CD4-positive, alpha-beta memory T cell (primary cell): ENCODE measurements around the gene ZNF423. TPM values are rescaled to one million over a fixed set of nuclear protein-coding genes. Genes with fewer than 3 reads are reported as not detected.
"Not testable (repeated sequence)": the region's sequence is repeated elsewhere in the genome, so short reads cannot be mapped to it uniquely, and the experiment has no call there.

Experiments
- CTCF ChIA-PET: fragments of 350-600 bp; sonication (Branson Sonifier 250); formaldehyde crosslinking; loops from one replicate; lab custom pipeline; 2021; ENCODE audit warnings: inconsistent platforms; ENCODE audit not compliant: partially characterized antibody; lab: Charles Lee
- POLR2A ChIA-PET: fragments of 350-600 bp; sonication (Branson Sonifier 250); formaldehyde crosslinking; loops from one replicate; lab custom pipeline; 2021; ENCODE audit not compliant: partially characterized antibody; lab: Charles Lee
- DNase-seq, 5 donors: peaks; one replicate each; pipeline versions ENCODE4 v3.0.0 to v3.0.0-alpha.2; 2020 to 2022; ENCODE audit warnings: mixed read lengths in 1 of 5
- H3K27ac ChIP-seq: one replicate; pipeline ENCODE4 v1.7.0; 2013; ENCODE audit warnings: low read depth, low read length
- H3K27me3 ChIP-seq: 2 replicates; pipeline ENCODE4 v1.7.0; 2013; ENCODE audit warnings: mild to moderate bottlenecking, low read length, moderate library complexity; ENCODE audit not compliant: insufficient read depth
- H3K36me3 ChIP-seq: 2 replicates; pipeline ENCODE4 v1.7.0; 2013; ENCODE audit warnings: mild to moderate bottlenecking, low read length, moderate library complexity; ENCODE audit not compliant: insufficient read depth
- H3K4me1 ChIP-seq: 2 replicates; pipeline ENCODE4 v1.7.0; 2013; ENCODE audit warnings: mild to moderate bottlenecking, low read length, moderate library complexity; ENCODE audit not compliant: insufficient read depth
- H3K4me3 ChIP-seq, 2 donors: one replicate each; pipeline ENCODE4 v1.7.0; 2013; ENCODE audit warnings: low read length in 2 of 2, mild to moderate bottlenecking in 1 of 2
- H3K9me3 ChIP-seq, 2 donors: one replicate each; pipeline ENCODE4 v1.7.0; 2013; ENCODE audit warnings: low read length in 2 of 2, control low read depth in 1 of 2; ENCODE audit not compliant: control insufficient read depth in 1 of 2
- H3K27ac Mint-ChIP-seq, 7 donors: one replicate each; pipeline ENCODE4 v1.8.0; 2020 to 2021; ENCODE audit warnings: mixed read lengths in 7 of 7, mild to moderate bottlenecking in 6 of 7, inconsistent platforms in 3 of 7, moderate library complexity in 3 of 7
- H3K27me3 Mint-ChIP-seq, 2 donors: one replicate each; pipeline ENCODE4 v1.8.0; 2020 to 2021; ENCODE audit warnings: mixed read lengths in 2 of 2
- H3K36me3 Mint-ChIP-seq, 2 donors: one replicate each; pipeline ENCODE4 v1.8.0; 2020 to 2021; ENCODE audit warnings: mixed read lengths in 2 of 2, inconsistent platforms in 1 of 2, mild to moderate bottlenecking in 1 of 2
- H3K4me1 Mint-ChIP-seq, 4 donors: one replicate each; pipeline ENCODE4 v1.8.0; 2020 to 2021; ENCODE audit warnings: mixed read lengths in 4 of 4, mild to moderate bottlenecking in 1 of 4
- H3K4me3 Mint-ChIP-seq, 8 donors: one replicate each; pipeline ENCODE4 v1.8.0; 2020 to 2021; ENCODE audit warnings: mixed read lengths in 8 of 8, mild to moderate bottlenecking in 7 of 8, moderate library complexity in 6 of 8, inconsistent platforms in 3 of 8
- H3K9me3 Mint-ChIP-seq, 8 donors: one replicate each; pipeline ENCODE4 v1.8.0; 2020 to 2021; ENCODE audit warnings: mixed read lengths in 8 of 8, mild to moderate bottlenecking in 5 of 8, inconsistent platforms in 3 of 8, moderate library complexity in 1 of 8
- intact Hi-C: fragments of 100-400 bp; cut with micrococcal nuclease; formaldehyde crosslinking; loops from one replicate; pipeline ENCODE4 v1.15.1; 2023
- polyA plus RNA-seq, 2 donors: library from polyadenylated mRNA; unstranded; fragments of 300-500 nt; fragmentation: Illumina TruSeq; gene quantifications; one replicate each; pipeline ENCODE4 v1.2.3, GENCODE V29; 2021
- total RNA-seq, 2 experiments: library from RNA; stranded (reverse); gene quantifications; one replicate each; pipeline ENCODE4 v1.2.3, GENCODE V29; 2021

The ZNF423 gene
- total and polyA plus RNA-seq, 4 experiments from 2014 or later: not detected

DNA sequence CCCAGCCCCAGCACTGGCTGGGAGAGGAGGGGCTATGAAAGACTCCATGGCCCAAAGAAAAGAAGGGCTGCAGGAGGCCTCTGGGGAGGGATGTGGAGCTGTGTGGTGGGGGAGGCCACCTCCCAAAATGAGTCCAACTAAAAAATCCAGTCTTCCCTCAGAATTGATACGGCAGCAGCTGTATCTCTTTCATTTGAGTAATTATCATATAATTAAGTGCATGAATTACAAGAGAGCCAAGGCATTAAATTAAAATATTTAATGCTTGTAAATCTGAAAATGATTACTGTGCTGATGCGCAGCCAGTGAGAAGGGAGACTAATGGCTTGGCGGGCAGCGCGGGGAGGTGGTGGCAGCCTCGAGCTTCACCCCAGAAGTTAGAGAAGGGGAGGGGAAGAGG, 289.5 kb downstream of the ZNF423 start:
- Mint-ChIP-seq H3K4me1 (no peaks in the 10 kb centered on the region), H3K27ac (no peak overlapping the region), H3K36me3 (no peaks in the 10 kb centered on the region), H3K9me3 (peaks cover 0 to 4% (median 0%) of the 10 kb centered on the region in 8 donors), H3K4me3 (no peak overlapping the region), H3K27me3 (no peaks in the 10 kb centered on the region)
- intact Hi-C loops: no loop called here
- no peak overlapping the region for H3K27ac ChIP-seq
- no peak overlapping the region for H3K4me3 ChIP-seq
- no peaks in the 10 kb centered on the region for H3K36me3 ChIP-seq
- CTCF ChIA-PET: no interaction called here
- POLR2A ChIA-PET: no interaction called here
- H3K4me1 ChIP-seq: no peaks in the 10 kb centered on the region
- DNase-seq: no peak
- no peaks in the 10 kb centered on the region for H3K9me3 ChIP-seq
- no peaks in the 10 kb centered on the region for H3K27me3 ChIP-seq

DNA sequence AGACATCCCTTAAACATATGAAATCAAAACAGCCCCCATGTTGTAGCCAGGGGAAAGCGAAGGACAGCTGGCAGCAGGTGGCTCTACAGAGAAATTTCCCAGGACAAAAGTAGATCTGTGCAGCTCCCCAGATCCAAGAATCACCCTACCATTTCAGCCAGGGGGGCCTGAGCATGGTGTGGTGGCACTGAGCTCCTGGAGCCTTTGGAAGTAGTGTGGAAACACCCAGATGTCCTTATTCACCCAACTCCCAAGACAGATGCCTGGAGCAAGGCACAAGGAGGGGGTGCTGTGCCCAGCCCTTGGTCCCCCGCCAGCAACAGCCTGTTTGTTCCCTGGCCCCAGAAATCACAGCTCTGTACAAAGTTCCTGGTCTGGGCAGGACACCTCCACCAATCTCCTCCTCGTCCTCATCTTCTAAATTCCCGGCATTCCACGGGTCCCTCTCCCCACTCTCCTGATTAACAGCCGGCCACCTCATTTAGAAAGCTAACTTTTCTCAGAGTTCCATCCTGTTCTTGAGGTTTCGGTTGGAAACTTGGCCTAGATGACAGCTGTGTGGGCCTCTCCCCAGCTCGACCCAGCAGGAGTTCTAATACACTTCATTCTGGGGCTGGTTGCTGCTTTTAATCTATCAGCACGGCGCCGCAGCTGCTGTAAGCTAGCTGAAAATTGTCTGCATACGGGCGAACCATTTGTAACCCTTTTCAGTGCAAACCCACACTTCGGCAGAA, 291.2 kb downstream of the ZNF423 start:
- no peaks in the 10 kb centered on the region for H3K27me3 ChIP-seq
- no peak overlapping the region for H3K27ac Mint-ChIP-seq
- H3K9me3 Mint-ChIP-seq: peaks cover 0 to 4% (median 0%) of the 10 kb centered on the region in 8 donors
- ChIA-PET CTCF (no interaction called here), POLR2A (no interaction called here)
- no peaks in the 10 kb centered on the region for H3K4me1 Mint-ChIP-seq
- DNase-seq: no peak
- no peaks in the 10 kb centered on the region for H3K36me3 ChIP-seq
- intact Hi-C loops: no loop called here
- no peaks in the 10 kb centered on the region for H3K4me1 ChIP-seq
- H3K27me3 Mint-ChIP-seq: no peaks in the 10 kb centered on the region
- H3K4me3 Mint-ChIP-seq: no peak overlapping the region
- no peak overlapping the region for H3K27ac ChIP-seq
- no peaks in the 10 kb centered on the region for H3K9me3 ChIP-seq
- no peaks in the 10 kb centered on the region for H3K36me3 Mint-ChIP-seq
- no peak overlapping the region for H3K4me3 ChIP-seq

DNA sequence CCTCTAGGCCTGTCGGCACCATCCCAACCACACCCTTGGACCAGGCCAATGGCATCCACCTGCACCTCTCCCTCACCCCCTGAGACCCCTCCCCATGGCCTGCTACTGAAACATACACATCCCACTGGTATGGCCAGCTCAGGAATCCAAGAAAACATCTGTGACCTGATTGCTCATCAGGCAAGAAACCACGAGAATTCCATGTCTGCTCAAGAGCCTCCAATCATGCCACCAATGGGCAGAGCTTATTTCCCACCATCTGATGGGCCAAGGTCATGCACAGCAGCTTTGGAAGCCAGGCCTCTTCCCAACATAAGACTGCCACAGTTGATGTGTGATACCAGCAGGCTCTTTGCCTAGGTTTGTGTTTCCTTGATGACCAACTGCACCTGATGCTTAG, 292.2 kb downstream of the ZNF423 start:
- POLR2A ChIA-PET: no interaction called here
- Mint-ChIP-seq H3K36me3 (no peaks in the 10 kb centered on the region), H3K4me3 (no peak overlapping the region), H3K9me3 (peaks cover 0 to 4% (median 0%) of the 10 kb centered on the region in 8 donors), H3K4me1 (no peaks in the 10 kb centered on the region), H3K27ac (no peak overlapping the region), H3K27me3 (no peaks in the 10 kb centered on the region)
- CTCF ChIA-PET: no interaction called here
- no peak for DNase-seq
- H3K9me3 ChIP-seq: no peaks in the 10 kb centered on the region
- intact Hi-C loops: no loop called here
- H3K27ac ChIP-seq: no peak overlapping the region
- no peaks in the 10 kb centered on the region for H3K27me3 ChIP-seq
- H3K4me1 ChIP-seq: no peaks in the 10 kb centered on the region
- no peaks in the 10 kb centered on the region for H3K36me3 ChIP-seq
- H3K4me3 ChIP-seq: no peak overlapping the region

DNA sequence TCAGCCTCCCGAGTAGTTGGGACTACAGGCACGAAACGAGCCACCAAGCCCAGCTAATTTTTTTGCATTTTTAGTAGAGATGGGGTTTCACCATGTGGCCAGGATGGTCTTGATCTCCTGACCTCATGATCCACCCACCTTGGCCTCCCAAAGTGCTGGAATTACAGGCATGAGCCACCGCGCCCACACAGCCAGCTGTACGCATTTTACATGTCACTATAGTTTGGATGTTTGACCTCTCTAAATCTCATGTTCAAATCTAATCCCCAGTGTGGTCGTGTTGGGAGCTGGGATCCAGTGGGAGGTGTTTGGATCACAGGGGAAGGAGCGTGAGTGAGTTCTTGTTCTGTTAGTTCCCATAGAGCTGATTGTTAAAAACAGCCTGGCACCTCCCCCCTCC, 293.0 kb downstream of the ZNF423 start:
- POLR2A ChIA-PET, H3K9me3 ChIP-seq: not testable (repeated sequence)

DNA sequence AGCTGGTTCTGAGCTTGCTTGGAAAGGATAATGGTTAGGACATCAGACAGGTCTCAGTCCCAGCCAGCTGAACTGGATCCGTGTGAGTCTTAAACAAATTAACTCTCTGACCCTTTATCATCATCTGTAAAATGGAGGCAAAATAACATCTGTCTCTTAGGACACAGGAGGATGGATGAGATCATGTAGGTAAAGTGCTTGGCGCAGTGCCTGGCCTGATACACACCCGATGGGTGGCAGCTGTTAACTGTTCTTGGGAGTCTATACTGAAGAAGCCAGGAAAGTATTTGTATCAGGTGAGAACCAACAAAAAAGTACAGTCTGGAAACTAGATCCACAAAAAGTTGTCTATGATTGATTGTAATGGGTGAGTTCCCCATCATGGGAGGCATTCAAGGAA, 293.7 kb downstream of the ZNF423 start:
- H3K36me3 Mint-ChIP-seq: no peaks in the 10 kb centered on the region
- Histone ChIP-seq H3K4me3 (no peak overlapping the region), H3K27me3 (no peaks in the 10 kb centered on the region), H3K9me3 (no peaks in the 10 kb centered on the region), H3K27ac (no peak overlapping the region), H3K36me3 (no peaks in the 10 kb centered on the region), H3K4me1 (no peaks in the 10 kb centered on the region)
- CTCF ChIA-PET: no interaction called here
- H3K27me3 Mint-ChIP-seq: no peaks in the 10 kb centered on the region
- H3K9me3 Mint-ChIP-seq: peaks cover 0 to 4% (median 0%) of the 10 kb centered on the region in 8 donors
- H3K4me1 Mint-ChIP-seq: no peaks in the 10 kb centered on the region
- H3K27ac Mint-ChIP-seq: no peak overlapping the region
- intact Hi-C loops: no loop called here
- DNase-seq: no peak
- POLR2A ChIA-PET: no interaction called here
- no peak overlapping the region for H3K4me3 Mint-ChIP-seq

More for the DNA sequence above, 293.0 kb downstream of the ZNF423 start:
- H3K27me3 Mint-ChIP-seq, H3K4me3 ChIP-seq, H3K27ac Mint-ChIP-seq, H3K27ac ChIP-seq, H3K9me3 Mint-ChIP-seq, CTCF ChIA-PET, H3K36me3 ChIP-seq, H3K4me3 Mint-ChIP-seq, H3K4me1 Mint-ChIP-seq, intact Hi-C loops, H3K27me3 ChIP-seq, DNase-seq, H3K36me3 Mint-ChIP-seq, H3K4me1 ChIP-seq: not testable (repeated sequence)

DNA sequence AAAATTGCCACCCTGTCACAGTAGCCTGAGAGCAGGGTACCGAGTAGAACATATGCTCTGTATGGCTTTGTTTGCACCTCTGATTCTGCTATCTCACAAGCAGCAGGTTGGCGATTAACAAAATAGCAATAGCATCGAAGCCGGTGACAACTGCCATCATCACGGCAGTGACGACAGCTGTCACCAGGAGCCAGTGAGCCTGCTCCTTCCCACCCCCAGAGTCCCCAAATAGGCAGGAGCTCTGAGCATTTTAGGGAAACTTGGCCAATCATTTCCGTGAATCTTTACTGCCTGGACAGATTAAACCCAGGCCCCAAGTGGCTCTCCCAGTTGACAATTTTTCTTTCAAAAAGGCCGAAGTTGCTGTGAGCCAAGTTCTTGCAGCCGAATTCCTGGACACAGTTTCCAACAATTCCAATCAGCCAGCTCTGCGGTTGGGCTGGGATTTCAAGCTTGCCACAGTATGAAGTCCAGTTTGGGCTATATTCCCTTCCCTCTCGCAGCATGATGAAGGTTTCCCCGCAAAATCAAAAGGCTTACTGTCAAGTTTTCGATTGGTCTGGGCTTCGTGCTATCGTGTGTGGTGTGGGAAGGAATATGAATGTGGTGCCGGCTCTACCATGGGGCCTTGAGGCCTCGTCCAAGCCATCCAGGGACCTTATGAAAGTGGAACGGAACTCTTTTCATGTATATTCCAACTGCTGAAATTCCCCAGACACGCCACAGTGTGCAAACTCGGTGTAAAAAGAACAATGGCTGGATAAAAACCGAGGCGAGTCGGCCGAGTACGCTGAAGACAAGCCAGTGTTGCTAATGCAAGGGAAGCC, 295.7 kb downstream of the ZNF423 start:
- POLR2A ChIA-PET: no interaction called here
- peaks cover 0 to 4% (median 0%) of the 10 kb centered on the region in 8 donors for H3K9me3 Mint-ChIP-seq
- intact Hi-C loops: no loop called here

DNA sequence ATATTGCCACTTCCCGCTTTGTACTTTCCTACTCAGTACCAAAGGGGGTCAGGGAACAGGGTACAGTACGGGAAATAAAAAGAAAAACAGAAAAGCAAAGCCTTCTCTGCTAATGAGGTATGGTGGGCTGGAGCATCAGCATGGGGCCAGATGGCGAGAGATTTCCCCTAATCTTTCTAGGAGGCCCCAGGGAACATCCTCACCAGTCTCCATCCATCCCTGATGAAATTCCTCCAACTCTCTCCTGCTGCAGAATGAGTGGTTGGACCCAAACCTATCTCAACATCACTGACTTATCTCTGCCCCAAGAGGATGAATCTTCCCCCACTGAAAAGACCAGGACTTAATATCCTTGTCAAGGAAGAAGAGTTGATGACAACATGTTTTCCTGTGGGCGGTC, 296.7 kb downstream of the ZNF423 start:
- DNase-seq: no peak
- Histone ChIP-seq H3K27me3 (no peaks in the 10 kb centered on the region), H3K4me3 (no peak overlapping the region), H3K9me3 (no peaks in the 10 kb centered on the region), H3K27ac (no peak overlapping the region), H3K36me3 (no peaks in the 10 kb centered on the region), H3K4me1 (no peaks in the 10 kb centered on the region)
- H3K36me3 Mint-ChIP-seq: no peaks in the 10 kb centered on the region
- intact Hi-C loops: no loop called here
- ChIA-PET CTCF (no interaction called here), POLR2A (no interaction called here)
- no peak overlapping the region for H3K27ac Mint-ChIP-seq
- H3K4me3 Mint-ChIP-seq: no peak overlapping the region
- H3K9me3 Mint-ChIP-seq: peaks cover 0 to 4% (median 0%) of the 10 kb centered on the region in 8 donors
- peaks cover 0 to 1% of the 10 kb centered on the region in 2 donors for H3K27me3 Mint-ChIP-seq
- H3K4me1 Mint-ChIP-seq: no peaks in the 10 kb centered on the region

More for the DNA sequence above, 295.7 kb downstream of the ZNF423 start:
- no peaks in the 10 kb centered on the region for H3K36me3 ChIP-seq
- no peak overlapping the region for H3K27ac Mint-ChIP-seq
- no peak overlapping the region for H3K4me3 ChIP-seq
- no peaks in the 10 kb centered on the region for H3K27me3 ChIP-seq
- no peaks in the 10 kb centered on the region for H3K4me1 Mint-ChIP-seq
- H3K27me3 Mint-ChIP-seq: no peaks in the 10 kb centered on the region
- H3K36me3 Mint-ChIP-seq: no peaks in the 10 kb centered on the region
- CTCF ChIA-PET: no interaction called here
- no peaks in the 10 kb centered on the region for H3K4me1 ChIP-seq
- H3K27ac ChIP-seq: no peak overlapping the region
- H3K4me3 Mint-ChIP-seq: no peak overlapping the region
- H3K9me3 ChIP-seq: no peaks in the 10 kb centered on the region
- DNase-seq: no peak
